ENCODE data around the gene OSBPL9. TPM values are rescaled to one million over a fixed set of nuclear protein-coding genes. Genes with fewer than 3 reads are reported as not detected.
"Not testable (repeated sequence)": the region's sequence is repeated elsewhere in the genome, so short reads cannot be mapped to it uniquely, and the experiment has no call there.

The OSBPL9 gene
- total RNA-seq, 1 experiment from 2014 or later, result 34.3 TPM

GRCh38 chr1:51636191-51636590 is 19.3 kb downstream of the OSBPL9 start:
- peak; percentile 52 for DNase-seq (ENCODE audit: low read depth)

- DNase-seq (ENCODE audit: low read depth), result peak; percentile 95
Observed at GRCh38 chr1:51636764-51637522, 20.1 kb downstream of the OSBPL9 start.

- DNase-seq (ENCODE audit: low read depth), result no peak
Observed at GRCh38 chr1:51638350-51638749, 21.5 kb downstream of the OSBPL9 start.

GRCh38 chr1:51639694-51640093 is 22.8 kb downstream of the OSBPL9 start:
- no peak for DNase-seq (ENCODE audit: low read depth)

GRCh38 chr1:51641096-51641495 is 24.2 kb downstream of the OSBPL9 start:
- no peak for DNase-seq (ENCODE audit: low read depth)

GRCh38 chr1:51642739-51643142 is 25.8 kb downstream of the OSBPL9 start:
- peak; percentile 15 for DNase-seq (ENCODE audit: low read depth)

GRCh38 chr1:51643362-51643761 is 26.5 kb downstream of the OSBPL9 start:
- DNase-seq (ENCODE audit: low read depth), result no peak

- DNase-seq (ENCODE audit: low read depth), result peak; percentile 5
Observed at GRCh38 chr1:51644020-51644419, 27.1 kb downstream of the OSBPL9 start.

GRCh38 chr1:51644533-51645197 is 27.8 kb downstream of the OSBPL9 start:
- peak; percentile 88 for DNase-seq (ENCODE audit: low read depth)

- not testable (repeated sequence) for DNase-seq (ENCODE audit: low read depth)
Observed at GRCh38 chr1:51646592-51646991, 29.7 kb downstream of the OSBPL9 start.

GRCh38 chr1:51648180-51649109 is 31.6 kb downstream of the OSBPL9 start:
- DNase-seq (ENCODE audit: low read depth), result peak; percentile 48

GRCh38 chr1:51649593-51650091 is 32.8 kb downstream of the OSBPL9 start:
- no peak for DNase-seq (ENCODE audit: low read depth)

GRCh38 chr1:51650198-51650597 is 33.3 kb downstream of the OSBPL9 start:
- no peak for DNase-seq (ENCODE audit: low read depth)

- no peak for DNase-seq (ENCODE audit: low read depth)
Observed at GRCh38 chr1:51651552-51651942, 34.7 kb downstream of the OSBPL9 start.

- DNase-seq (ENCODE audit: low read depth), result no peak
Observed at GRCh38 chr1:51652599-51652998, 35.7 kb downstream of the OSBPL9 start.

- DNase-seq (ENCODE audit: low read depth), result no peak
Observed at GRCh38 chr1:51653127-51653526, 36.2 kb downstream of the OSBPL9 start.

- no peak for DNase-seq (ENCODE audit: low read depth)
Observed at GRCh38 chr1:51654000-51654399, 37.1 kb downstream of the OSBPL9 start.

- DNase-seq (ENCODE audit: low read depth), result no peak
Observed at GRCh38 chr1:51656374-51656773, 39.5 kb downstream of the OSBPL9 start.

GRCh38 chr1:51660580-51660979 is 43.7 kb downstream of the OSBPL9 start:
- no peak for DNase-seq (ENCODE audit: low read depth)

GRCh38 chr1:51661081-51661518 is 44.2 kb downstream of the OSBPL9 start:
- DNase-seq (ENCODE audit: low read depth), result peak; percentile 98

GRCh38 chr1:51663105-51663504 is 46.2 kb downstream of the OSBPL9 start:
- DNase-seq (ENCODE audit: low read depth), result no peak

GRCh38 chr1:51663721-51664120 is 46.8 kb downstream of the OSBPL9 start:
- no peak for DNase-seq (ENCODE audit: low read depth)
